NCI-H748 treated with DMSO at 0.1 percent for 48 hours (cell line): Measurements from ENCODE around the gene MRPL38.

Experiments
- DNase-seq: peaks from one replicate; lab custom pipeline; 2025; lab: John Stamatoyannopoulos, UW

The MRPL38 gene

GRCh38 chr17:75904749-75905521 is at the start of gene MRPL38:
Gene MRPL38, minus strand, starts transcription at chr17:75904884. Its CDS starts 9 bp downstream, at chr17:75904875.
- DNase-seq: peak; percentile 68

DNA sequence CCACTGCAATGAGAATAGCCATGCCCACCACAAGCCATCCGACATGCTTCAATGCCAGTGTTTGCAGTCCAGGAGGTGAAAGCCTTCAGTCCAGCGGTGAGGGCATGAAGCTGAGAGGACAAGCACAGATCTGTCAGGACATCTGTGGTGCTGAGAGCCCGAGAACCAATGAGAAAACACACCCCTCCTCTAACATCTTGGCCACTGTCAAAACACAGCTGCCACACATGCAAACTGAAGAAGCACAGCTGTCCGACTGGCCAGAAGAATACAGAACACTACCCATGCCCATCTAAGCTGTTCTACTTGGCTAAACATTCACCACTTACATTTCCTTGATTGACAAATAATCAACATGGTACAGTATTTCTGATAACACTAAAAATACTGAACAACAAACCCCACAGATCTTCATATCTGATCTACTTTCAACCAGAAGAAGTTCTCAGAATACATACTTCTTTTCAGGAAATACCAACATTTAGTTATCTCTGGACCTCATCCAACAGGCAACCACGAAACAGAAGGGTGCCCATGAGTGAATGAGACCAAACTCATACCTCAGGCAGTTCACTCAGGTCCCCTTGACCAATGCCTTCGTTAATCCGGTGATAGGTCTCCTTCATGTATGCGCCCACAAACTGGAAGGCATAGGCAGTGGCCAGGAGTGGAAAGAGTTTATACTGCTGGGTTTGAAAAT is 46.3 kb upstream of the MRPL38 start:
- DNase-seq: no peak

GRCh38 chr17:75950421-75950820 is 45.7 kb upstream of the MRPL38 start:
- no peak for DNase-seq

GRCh38 chr17:75945211-75945610 is 40.5 kb upstream of the MRPL38 start:
- DNase-seq: no peak

GRCh38 chr17:75943491-75943890 is 38.8 kb upstream of the MRPL38 start:
- no peak for DNase-seq

GRCh38 chr17:75942473-75942872 is 37.8 kb upstream of the MRPL38 start:
- DNase-seq: no peak

- DNase-seq: no peak
Observed at GRCh38 chr17:75941442-75941819, 36.7 kb upstream of the MRPL38 start.

DNA sequence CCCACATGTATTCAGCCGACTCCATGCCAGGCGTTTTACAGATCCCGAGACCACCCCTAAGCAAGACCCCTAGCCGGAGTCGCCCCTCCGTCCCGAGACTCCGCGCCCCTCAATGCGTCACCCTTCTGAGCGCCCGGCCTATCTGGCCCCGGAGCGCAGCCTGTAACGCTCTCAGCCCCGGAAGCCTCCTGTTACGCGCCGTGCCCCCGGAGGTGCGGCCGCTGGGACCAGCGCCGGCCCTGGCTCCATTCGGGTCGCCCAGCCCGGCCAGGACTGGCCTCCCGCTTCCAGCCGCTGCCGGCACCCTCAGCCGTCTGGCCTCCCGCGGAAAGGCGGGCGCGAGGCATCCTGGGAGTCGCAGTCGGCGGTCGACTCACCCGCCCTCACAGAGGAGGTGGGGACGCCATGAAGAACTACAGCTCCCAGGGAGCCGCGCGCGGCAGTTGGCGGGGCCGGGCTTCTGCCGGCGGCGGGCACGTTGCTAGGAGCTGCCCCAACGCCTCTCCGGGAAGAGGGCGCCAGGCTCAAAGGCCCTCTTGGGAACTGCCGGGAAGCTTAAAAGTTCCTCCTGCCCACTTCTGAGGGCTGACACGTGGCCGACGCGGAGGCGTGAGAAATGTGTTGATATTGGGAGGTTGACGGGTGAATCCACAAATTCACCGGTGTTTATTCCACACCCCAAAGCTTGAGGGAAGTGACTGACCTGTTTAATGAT is 36.2 kb upstream of the MRPL38 start, which contains the start of gene FBF1:
Gene FBF1 (minus strand): TSS at position 316 of the 715 bp plus-strand sequence. CDS start 2,893 bp downstream, outside the sequence.
- peak; percentile 73 for DNase-seq

DNA sequence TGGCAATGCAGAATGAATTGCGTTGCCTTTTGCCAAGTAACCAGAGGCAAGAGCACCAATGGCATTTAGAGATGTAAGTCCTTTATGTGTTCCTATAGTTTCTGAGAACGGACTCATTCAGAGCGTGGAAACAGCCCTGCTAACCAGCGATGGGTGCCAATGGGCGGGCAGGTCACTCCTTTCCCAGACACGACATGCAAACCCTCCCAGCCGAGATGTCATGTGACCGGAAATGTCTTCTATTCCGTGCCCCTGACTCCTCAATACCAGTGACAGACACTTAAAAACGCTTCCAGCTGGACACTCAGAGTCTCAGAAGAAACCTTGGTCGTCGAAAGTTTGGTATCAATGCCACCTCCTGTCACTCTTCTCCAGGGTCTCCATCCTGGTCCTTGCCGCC is 33.0 kb upstream of the MRPL38 start:
- DNase-seq: no peak

- no peak for DNase-seq
Observed at GRCh38 chr17:75933808-75934207, 29.1 kb upstream of the MRPL38 start.

DNA sequence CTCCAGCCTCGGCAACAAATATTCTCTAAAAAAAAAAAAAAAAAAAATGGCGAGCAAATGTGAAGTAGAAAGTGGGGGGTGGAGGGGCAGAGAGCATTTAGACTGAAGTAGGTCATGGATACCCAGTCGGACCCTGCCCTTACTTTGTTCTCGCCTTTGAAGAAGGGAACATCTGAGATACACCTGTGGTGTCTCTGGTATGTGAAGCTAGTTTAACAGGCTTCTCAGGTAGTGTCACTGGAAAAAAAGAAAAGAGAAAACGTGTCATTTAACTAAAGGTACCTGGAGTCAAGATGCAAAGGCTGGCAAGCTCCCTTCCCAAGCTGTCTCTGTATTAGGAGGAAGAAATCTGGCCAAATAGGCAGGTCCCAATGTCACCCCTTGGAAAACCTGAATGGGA is 28.2 kb upstream of the MRPL38 start:
- DNase-seq: no peak

GRCh38 chr17:75931062-75931461 is 26.4 kb upstream of the MRPL38 start:
- no peak for DNase-seq

GRCh38 chr17:75927286-75927922 is 22.7 kb upstream of the MRPL38 start:
- DNase-seq: no peak

DNA sequence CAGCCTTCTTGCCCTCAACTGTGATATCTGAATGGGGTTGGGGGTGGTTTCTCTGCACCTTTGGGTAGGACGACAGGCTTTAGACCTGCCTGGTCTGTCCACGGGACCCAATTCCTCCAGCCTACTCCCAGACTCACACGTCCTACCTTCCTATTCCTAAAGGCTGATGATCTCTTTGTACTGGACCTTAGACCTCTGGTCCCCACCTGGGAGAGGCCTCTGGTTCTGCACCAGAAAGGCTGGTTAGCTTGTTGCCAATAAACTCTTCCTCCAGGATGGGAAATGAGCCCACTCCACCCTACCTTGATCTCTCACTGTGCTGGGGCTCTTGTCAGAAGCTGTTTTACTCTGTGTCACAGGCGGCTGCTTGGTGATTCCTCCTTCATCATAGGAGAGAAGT is 21.8 kb upstream of the MRPL38 start:
- DNase-seq: no peak

GRCh38 chr17:75925912-75926311 is 21.2 kb upstream of the MRPL38 start:
- no peak for DNase-seq

DNA sequence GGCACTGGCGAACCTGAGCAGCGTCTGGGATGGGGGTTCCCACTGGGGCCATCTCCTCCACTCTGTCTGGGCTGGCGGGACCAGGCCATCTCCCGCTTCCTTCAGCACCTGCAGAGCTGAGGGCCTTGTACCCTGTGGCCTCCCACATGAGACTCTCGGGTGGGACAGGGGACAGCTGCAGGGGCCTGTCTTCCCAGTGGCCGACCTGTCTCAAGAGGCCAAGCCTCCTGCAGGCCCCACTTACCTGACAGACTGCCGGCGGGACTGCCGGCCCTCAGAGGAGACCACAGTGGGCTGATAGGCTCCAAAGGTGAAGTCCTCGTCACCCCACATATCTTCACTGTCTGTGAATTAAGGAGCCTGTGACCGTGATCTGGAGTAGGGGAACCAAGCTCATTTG is 20.4 kb upstream of the MRPL38 start:
- no peak for DNase-seq

- DNase-seq: no peak
Observed at GRCh38 chr17:75922963-75923874, 18.5 kb upstream of the MRPL38 start.

DNA sequence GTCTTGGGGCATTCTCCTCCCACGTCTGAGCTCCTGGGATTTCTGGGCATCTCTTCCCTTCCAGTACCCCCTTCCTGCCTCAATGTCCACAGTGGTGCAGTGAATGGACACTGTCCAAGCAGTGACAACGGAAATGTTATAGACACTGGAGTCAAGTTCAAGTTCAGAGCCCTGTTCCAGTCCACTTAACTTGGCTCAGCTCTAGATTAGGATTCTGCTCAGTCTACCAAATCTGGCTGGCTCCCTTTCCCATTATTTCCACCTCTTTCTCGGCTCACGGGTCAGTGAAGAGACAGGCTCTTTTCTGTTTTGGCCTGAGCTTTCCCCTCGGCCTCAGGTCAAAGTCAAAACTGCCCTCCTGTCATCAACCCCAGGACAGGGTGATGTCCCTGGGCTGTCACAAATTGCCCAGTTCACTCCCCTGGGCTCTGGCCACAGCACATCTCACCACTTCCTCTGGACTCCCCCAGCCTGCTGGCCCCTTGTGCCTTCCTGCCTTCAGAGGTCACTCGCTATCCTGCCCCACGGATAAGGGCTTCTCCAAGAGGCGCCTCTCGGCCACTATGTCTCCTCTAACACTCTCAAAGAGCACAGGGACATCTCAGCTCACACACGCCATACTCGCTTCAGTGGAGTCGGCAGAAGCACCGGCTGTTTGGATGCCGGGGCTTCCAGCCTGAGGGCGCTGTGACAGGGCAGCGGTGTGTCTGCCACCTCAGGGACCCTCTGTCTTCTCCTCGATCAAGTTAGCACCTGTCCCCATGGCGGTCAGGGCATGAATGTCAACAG is 17.7 kb upstream of the MRPL38 start:
- no peak for DNase-seq

- no peak for DNase-seq
Observed at GRCh38 chr17:75921596-75921995, 16.9 kb upstream of the MRPL38 start.

- DNase-seq: no peak
Observed at GRCh38 chr17:75920045-75920560, 15.4 kb upstream of the MRPL38 start.
